Thyroid gland (tissue), 4 donors: ENCODE data around the gene DLX4.

Experiments used
- CTCF ChIP-seq, 6 experiments: fragments of 200-600 bp in 3 of 6; fragments of 450-650 bp in 3 of 6; sonication (generic) in 3 of 6; IDR thresholded peaks; one replicate each; pipeline ENCODE4 v1.5.1; 2016 to 2019; ENCODE audit warnings: antibody characterized with exemption in 6 of 6, mild to moderate bottlenecking in 2 of 6, inconsistent platforms in 1 of 6, moderate library complexity in 1 of 6
- POLR2A ChIP-seq, 2 donors: fragments of 450-650 bp; IDR thresholded peaks; one replicate each; pipeline ENCODE4 v1.6.1; 2017; ENCODE audit warnings: antibody characterized with exemption in 2 of 2, mild to moderate bottlenecking in 2 of 2, moderate library complexity in 1 of 2

GRCh38 chr17:49977463-49978389 is 8.7 kb downstream of the DLX4 start:
- TF ChIP-seq CTCF (IDR thresholded peaks at IDR 0.05) (no peak), POLR2A (IDR thresholded peaks at IDR 0.05) (no peak)
